ENCODE results near the gene LEUTX. TPM values are rescaled to one million over a fixed set of nuclear protein-coding genes. Genes with fewer than 3 reads are reported as not detected.
"Not testable (repeated sequence)": the region's sequence is repeated elsewhere in the genome, so short reads cannot be mapped to it uniquely, and the experiment has no call there.

The LEUTX gene
- total RNA-seq, 1 donor from 2014 or later, result not detected

DNA sequence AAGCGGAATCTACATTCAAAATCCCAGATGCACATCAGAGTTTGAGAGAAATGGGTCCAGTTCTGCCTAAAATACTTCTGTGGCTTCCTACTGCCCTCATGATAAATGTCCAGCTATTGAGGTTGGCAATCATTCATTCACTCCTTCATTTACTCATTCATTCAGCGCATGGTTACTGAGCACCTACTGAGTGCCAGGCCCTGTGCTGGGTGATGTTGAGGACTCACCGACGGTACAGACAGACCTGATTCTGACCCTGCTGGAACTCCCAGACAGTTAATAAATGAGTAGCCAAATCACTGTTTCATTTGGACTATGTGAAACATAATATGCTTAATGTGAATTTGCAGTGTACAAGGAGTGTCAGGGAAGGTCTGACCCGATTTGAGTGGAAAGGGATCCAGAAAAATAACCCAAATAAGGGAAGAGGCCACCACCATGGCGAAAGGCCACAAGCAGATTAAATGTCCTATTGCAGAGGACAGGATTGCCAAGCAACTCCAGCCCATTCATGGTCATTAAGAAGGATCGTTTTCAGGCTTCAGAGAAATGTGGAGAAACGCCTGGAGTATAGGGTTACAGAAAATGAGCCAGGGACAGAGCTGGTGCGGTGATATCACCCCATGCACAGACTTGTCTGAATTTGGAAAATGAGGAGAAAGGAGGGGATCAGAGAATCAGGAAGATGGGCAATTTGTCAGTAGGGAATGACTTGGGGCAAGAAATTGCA lies 34.8 kb downstream of the LEUTX start:
- TF ChIP-seq CTCF (IDR thresholded peaks at IDR 0.05), result no peak
- ATAC-seq (no peak), DNase-seq (no peak)
- no peaks in the 10 kb centered on the region for H3K9me3 ChIP-seq
- H3K27ac ChIP-seq, result no peak overlapping the region
- intact Hi-C loops (cut with DNase I), result no loop called here
- no peak overlapping the region for H3K4me3 ChIP-seq
- no peaks in the 10 kb centered on the region for H3K27me3 ChIP-seq
- peaks cover 5% of the 10 kb centered on the region for H3K36me3 ChIP-seq
- H3K4me1 ChIP-seq, result no peaks in the 10 kb centered on the region

DNA sequence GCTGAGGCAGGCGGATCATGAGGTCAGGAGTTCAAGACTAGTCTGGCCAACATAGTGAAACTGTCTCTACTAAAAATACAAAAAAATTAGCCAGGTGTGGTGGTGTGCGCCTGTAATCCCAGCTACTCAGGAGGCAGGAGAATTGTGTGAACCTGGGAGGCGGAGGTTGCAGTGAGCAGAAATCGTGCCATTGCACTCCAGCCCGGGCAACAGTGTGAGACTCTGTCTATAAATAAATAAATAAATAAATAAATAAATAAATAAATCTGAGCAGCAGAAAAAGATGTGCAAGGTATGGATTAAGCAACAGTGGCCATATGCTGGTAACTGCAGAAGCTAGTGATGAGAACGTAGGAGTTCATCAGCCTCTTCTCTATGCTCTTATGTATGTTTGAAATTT lies 35.5 kb downstream of the LEUTX start:
- H3K27ac ChIP-seq; H3K4me1 ChIP-seq; ATAC-seq; H3K36me3 ChIP-seq; H3K4me3 ChIP-seq; DNase-seq; H3K9me3 ChIP-seq; H3K27me3 ChIP-seq; intact Hi-C loops (cut with DNase I): not testable (repeated sequence)

- Histone ChIP-seq H3K36me3 (peaks cover 5% of the 10 kb centered on the region), H3K27ac (no peak overlapping the region), H3K27me3 (no peaks in the 10 kb centered on the region), H3K4me3 (no peak overlapping the region), H3K9me3 (no peaks in the 10 kb centered on the region), H3K4me1 (no peaks in the 10 kb centered on the region)
- no peak for DNase-seq
- TF ChIP-seq CTCF (IDR thresholded peaks at IDR 0.05), result no peak
- intact Hi-C loops (cut with DNase I), result no loop called here
- ATAC-seq, result no peak
Observed at GRCh38 chr19:39814595-39814994, 35.9 kb downstream of the LEUTX start.

- Histone ChIP-seq H3K4me1 (no peaks in the 10 kb centered on the region), H3K27me3 (no peaks in the 10 kb centered on the region), H3K27ac (no peak overlapping the region), H3K4me3 (no peak overlapping the region), H3K9me3 (no peaks in the 10 kb centered on the region), H3K36me3 (peaks cover 5% of the 10 kb centered on the region)
- ATAC-seq, result no peak
- no peak for TF ChIP-seq CTCF (IDR thresholded peaks at IDR 0.05)
- no peak for DNase-seq
- intact Hi-C loops (cut with DNase I), result no loop called here
Observed at GRCh38 chr19:39816287-39817048, 37.8 kb downstream of the LEUTX start.

DNA sequence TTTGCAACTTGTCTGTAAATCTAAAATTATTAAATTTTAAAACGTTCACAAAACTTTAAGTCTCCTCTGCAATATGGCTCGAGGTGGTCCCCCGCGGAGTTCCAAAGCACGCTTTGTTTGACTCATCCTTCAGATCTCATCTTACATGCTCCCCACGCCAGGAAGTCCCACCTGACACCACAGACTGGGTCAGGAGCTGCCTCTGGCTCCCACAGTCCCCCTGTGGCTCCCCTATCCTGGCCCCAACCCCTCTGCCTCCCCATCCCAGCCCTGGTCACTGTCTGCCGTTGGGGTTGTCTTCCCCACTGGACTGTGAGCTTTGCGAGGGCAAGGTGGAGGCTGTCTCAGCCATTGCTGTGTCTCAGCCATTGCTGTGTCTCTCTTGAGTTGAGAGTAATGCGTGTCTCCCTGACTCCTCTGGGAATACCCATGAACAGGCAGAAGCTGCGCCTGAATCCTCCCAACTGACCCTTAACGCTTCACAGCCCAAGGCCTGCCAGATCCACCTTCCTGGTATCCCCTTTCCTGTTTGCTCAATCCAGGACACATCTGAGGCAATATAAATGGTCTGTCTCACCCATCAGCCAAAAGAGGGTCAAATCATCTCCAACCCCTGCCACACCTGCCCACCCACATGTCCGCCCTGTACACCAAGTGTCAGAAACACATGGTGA lies 39.4 kb downstream of the LEUTX start:
- no peak overlapping the region for H3K27ac ChIP-seq
- H3K27me3 ChIP-seq, result no peaks in the 10 kb centered on the region
- intact Hi-C loops (cut with DNase I), result no loop called here

More for the DNA sequence above, 39.4 kb downstream of the LEUTX start:
- Histone ChIP-seq H3K36me3 (peaks cover 5% of the 10 kb centered on the region), H3K9me3 (no peaks in the 10 kb centered on the region), H3K4me1 (no peaks in the 10 kb centered on the region), H3K4me3 (no peak overlapping the region)
- no peak for DNase-seq
- no peak for TF ChIP-seq CTCF (IDR thresholded peaks at IDR 0.05)
- ATAC-seq, result no peak
